Measurements from ENCODE around the gene TULP4.

- TF ChIP-seq, protein P1, sequence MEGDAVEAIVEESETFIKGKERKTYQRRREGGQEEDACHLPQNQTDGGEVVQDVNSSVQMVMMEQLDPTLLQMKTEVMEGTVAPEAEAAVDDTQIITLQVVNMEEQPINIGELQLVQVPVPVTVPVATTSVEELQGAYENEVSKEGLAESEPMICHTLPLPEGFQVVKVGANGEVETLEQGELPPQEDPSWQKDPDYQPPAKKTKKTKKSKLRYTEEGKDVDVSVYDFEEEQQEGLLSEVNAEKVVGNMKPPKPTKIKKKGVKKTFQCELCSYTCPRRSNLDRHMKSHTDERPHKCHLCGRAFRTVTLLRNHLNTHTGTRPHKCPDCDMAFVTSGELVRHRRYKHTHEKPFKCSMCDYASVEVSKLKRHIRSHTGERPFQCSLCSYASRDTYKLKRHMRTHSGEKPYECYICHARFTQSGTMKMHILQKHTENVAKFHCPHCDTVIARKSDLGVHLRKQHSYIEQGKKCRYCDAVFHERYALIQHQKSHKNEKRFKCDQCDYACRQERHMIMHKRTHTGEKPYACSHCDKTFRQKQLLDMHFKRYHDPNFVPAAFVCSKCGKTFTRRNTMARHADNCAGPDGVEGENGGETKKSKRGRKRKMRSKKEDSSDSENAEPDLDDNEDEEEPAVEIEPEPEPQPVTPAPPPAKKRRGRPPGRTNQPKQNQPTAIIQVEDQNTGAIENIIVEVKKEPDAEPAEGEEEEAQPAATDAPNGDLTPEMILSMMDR (IDR thresholded peaks at IDR 0.05) = no peak
- TF ChIP-seq POLR2AphosphoS5 (IDR thresholded peaks at IDR 0.05) (no peak), EP300 (IDR thresholded peaks at IDR 0.05) (no peak)
Measured at GRCh38 chr6:158522616-158523015, 210.4 kb downstream of the TULP4 start.

All from sigmoid colon (tissue), 4 donors.